GM19467 (cell line): Measurements from ENCODE around the gene MOB2.

Source experiments
- ATAC-seq: cut with Tn5 transposase; IDR thresholded peaks from one replicate; pipeline ENCODE4 v1.9.1; 2021; ENCODE audit warnings: mild to moderate bottlenecking, moderate library complexity; ENCODE audit not compliant: unreplicated experiment

Gene MOB2

DNA sequence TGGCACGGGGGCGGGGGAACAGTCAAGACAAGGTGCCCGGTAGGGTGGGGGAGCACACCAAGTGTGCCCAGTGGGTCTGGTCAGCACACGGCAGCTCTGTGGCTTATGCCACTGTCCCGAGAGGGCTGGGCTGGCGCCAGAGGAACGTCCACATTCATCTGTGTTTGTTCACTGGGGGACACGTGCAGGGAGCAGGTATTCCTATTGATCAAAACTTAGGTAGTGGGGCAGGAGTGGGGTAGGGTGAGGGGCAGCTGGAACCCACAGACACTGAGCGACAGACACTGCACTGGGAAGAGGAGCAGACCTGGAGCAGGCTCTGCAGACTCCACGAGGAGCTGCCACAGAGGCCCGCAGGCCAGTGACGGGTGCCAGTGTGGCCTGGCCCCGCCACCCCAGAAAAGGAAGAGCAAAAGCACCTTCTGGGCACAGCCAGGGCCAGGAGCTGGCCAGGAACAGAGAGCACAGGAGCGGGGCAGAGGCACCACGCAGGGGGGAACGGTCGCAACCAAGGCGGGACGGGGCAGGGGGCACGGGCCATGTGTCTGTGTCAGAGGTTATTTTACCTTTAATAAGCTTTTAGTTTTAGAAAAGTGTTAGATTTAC is 2.1 kb upstream of the MOB2 start:
- ATAC-seq = no peak

DNA sequence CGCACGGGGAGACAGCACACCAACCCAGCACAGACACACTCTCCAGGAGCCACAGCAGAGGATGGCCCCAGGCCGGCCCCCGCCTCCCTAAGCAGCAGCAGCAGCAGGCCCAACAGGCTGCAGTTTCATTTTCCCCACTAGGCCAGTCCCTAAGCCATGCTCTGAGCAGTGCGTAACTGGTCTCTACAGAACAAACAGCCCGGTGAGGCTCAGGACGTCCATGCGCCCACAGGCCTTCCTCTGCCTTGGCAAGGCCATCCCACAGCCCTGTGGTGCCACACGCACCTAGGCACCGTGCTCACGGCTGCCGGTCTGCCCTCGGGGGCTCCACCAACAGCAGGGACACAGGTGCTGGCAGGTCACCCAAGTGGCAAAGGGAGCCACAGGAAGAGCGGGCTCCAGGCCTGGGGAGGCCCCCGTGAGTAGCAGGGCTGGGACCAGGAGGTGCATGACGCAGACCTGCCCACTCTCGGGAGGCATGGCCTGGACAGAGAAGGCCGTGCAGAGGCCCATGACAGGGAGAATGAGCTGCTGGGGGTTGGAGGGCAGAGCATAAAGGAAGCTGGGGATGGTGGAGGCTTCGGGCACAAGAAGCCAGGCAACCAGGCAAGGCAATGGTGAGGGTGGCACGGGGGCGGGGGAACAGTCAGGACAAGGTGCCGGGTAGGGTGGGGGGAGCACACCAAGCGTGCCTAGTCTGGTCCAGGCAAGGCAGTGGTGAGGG is 1.4 kb upstream of the MOB2 start:
- no peak for ATAC-seq

DNA sequence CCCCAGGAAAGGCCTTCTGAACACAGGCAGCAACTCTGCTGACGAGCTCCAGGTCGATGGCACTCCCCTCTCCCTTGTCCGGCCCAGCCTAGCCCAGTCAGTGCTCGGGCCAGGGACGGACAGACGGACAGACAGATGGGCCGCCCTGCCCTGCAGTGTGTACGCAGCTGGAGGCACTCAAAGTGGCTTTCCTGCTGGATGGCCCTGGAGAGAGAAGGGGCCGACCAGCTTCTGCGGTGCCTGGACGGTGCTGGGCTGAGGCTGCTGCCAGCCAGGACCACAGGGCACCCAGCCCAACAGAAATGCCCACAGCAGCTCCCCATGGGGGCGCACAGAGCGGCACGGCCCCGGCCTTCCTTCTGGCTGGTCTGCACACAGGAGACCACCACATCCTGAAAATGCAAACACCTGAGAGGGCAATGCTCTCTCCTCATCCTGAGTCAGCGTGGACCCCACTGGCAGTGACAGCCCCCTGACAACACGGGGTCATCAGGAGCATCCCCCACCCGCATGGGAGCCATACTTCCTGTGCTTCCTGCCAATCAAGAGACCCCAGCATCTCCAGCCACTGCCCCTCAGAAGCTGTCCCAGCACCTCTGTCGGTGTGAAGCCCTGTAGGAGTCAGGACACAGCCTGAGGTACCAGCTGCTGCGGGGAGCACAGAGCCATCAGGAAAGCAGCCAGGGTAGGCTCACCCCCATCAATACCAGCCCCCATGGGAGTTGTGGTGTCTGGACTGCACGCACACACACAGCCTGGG is 692 bp upstream of the MOB2 start:
- no peak for ATAC-seq

DNA sequence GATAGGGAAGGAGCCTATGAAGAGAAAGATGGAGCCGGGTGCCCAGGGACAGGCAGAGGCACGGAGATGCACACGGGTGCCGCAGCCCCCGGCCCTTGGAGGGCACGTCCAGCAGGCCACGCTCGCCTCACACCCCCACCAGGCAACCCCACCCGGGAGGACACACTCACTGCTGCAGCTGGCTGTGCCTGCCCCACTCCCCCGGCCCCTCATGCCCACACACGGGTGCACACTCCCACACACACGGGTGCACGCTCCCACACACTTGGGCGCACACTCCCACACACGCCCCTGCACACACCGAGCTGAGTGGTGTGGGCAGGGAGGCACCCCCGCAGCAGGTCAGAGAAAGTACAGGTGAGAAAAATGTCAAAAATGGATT is 1.1 kb downstream of the MOB2 start:
- ATAC-seq = no peak

DNA sequence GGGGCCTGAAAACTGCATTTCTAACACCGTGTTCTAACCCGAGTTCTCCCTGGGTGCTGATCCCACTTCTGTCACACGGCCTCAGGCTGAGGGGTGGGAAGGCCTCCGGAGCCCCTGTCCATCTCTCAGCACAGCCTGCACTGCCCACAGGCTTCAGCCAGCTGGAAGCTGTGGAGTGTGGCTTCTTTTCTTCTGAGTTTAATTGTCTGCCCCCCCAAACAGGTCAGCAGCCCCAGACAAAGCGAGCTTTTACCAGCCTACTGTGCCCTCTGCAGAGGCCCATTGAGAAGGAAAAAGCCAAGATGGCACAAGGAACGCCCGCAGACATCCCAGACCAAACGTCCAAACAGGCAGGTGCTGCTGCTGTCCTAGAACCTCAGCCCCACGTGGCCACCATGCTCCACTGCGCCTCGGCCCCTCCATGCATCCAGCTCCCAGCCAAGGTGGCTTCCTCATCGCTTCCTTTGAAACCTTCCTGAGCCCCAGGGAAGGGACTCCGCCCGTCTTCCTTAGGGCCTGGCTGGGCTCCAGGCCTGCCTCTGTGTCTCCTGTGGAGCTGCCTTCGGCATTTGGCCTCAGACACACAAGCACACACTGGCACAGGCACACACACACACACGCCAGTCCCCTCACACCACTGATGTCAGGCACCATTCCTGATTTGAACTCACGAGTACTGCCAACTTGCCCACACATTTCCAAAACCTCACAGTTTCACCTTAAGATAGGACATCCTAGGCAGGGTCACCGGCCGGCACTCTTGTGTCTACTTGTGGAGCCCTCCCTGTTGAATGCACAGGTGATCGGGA is 1.7 kb downstream of the MOB2 start:
- no peak for ATAC-seq

DNA sequence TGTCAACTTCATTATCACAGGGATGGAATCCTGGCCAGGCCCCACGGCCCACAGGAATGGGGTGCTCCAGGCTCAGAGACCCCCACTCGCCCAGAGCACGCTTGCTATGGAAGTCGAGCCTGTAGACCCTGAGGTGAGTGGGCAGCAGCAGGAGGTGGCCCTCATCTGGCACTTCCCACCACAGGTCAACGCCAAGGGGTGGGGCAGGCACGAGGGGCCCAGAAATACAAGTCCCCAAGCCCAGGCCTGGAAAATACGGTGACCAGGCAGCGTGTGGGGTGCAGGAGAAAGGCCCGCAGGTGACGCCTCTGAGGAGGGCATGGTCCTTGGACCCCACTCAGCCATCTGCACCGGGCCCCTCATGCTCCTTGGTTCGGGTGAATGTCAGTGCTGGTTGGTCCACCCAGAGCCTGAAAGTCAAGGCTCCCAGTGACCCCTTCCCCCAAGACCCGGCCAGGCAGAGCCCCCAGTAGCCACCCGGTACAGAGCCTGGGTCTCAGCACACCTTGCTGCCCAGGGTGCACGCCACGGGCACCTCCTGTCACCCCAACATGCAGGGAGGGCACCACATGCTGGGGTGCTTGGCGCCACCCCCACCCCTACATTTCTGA is 2.4 kb downstream of the MOB2 start:
- no peak for ATAC-seq

DNA sequence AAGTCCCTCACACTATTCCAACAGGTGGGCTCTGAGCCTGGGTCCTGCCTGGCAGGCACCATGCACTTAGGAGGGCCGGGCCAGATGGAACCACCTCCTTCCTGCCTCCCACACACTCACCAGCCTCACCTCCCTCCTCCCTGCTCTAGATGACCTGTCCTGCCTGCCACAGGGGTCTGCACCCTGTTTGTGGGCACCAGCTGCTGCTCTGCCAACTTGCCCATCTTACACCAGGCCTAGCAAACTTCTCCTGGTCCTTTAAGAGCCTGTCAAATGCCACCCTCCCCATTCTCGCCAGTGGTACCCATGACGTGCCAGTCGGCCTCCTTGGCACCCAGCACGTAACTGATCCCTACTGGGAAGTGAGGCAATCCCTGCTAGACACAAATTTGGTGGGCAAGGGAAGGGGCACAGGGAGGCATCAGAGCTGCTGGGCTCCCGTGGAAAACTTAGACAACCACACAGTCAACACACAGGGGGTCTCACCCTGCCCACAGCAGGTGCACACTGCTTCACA is 3.1 kb downstream of the MOB2 start:
- ATAC-seq = no peak

DNA sequence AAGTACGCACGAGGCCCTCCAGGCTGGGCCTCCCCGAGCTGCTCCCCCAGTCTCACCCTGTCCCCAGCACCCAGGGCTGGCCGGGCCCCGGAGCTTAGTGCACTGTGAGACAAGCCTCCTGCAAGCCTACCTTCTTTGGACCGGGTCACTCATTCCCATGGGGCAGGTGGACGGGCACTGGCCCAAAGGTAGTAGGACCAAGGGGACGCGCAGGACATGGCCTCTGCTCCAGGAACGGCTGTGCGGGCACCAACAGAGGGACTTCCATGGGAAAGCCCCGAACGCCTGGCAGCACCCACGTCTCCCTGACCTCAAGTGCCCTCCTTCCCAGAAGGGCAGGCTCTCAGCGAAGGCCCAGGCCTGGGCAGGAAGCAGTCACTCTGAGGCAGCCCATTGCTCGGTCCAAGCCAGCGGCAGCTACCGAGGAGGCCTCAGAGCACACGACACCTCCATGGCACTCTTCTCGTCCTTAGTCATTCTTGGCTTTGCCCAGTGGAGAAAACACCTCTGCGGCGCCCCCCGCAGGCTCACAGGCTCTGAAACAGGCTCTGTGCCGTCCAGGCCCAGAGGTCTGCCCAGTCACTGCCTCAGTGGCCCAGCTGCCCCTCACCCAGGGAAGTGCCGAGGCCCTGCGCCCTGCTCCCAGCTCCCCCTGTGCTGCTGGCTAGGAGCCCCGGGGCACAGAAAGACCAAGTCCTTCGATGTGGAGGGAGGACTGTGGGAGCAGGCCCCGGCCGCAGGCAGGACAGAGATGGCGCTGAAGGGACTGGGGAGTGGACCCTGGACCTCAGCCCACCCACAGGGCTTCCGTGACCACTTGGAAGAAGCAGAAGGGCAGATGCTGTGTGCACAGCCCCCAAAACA is 3.8 kb downstream of the MOB2 start:
- no peak for ATAC-seq

DNA sequence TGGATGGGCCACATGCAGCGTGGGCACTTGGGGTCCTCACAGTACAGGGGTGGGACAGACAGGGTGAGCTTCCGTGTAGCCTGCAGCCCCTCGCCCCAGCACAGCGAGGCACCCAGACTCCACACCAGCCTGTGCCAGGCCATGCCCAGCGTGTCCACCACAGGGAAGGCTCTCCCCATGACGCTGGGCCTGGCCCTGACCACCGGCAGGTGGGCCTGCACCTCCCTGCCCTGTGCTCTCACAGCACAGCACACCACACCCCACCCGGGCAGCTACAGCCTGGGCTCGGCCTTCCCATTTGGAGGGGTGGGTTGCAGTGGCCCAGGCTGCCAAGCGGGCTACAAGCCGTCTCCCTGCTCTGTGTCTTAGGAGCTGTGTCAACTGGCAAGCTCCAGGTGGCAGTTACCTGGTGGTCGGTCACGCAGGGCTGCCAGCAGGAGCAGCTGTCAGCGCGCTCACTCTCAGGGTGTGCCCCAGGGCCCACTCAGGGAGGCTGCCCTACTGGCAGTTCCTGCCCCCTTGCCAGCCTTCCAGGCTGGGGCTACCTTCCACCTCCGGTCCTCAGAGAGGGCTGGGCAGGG is 4.6 kb downstream of the MOB2 start:
- ATAC-seq = no peak

DNA sequence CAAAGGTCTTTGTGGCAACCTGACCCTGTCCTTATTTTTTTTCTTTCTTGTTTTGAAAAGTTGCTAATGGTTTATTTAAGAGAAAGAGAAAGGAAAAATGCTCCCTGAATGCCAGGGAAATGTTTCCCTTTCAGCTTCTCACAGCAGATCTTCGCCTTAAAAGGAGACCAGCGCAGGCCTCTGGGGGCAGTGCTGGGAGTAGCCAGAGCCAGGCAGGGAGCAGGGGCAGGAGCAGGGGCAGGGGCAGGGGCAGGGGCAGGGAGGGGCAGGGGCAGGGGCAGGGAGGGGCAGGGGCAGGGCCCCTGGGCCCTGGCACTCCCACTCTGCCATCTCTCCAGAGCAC is 5.1 kb downstream of the MOB2 start:
- no peak for ATAC-seq

DNA sequence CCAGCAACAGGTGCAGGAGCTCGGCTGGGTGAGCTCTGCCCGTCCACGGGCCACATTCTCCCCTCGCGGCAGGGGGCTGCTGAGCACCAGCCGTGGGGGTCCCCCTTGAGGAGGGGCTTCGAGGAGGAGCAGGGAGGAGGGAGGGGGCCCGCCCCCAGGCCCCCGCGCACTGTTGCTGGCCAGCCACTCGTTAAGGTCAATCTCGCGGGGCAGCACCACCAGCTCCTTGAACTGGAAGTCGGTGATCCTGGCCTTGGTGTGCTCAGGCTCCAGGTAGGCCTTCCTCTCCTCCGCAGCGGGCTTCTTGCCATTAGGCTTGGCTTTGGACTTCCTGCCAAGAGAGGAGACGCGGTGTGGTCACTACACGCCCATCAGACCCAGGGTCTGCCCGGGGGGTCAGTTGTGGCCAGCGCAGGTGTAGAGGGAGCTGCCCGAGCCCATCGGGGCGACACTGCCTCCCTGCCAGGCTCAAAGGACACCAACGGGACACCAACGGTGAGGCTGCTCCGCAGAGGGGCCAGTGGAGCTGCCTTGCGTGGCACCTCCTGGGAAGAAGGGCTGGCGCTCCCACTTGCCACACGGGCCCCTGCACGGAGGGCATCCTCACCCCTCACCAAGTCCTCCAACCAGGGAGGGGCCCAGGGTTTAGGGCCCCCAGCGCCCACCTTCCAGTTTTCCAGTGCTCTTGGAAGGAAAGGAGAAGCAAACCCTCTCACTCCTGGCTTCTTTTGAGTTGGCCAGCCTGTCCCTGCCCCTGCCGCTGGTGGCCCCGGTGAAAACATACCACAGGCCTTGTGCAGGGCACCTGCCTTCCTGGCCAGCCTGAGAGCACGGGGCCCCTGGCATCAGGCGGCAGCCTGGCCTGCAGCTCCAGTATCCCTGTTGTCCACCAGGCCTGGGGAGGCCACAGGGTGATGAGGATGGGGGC is 5.8 kb downstream of the MOB2 start:
- ATAC-seq = no peak

DNA sequence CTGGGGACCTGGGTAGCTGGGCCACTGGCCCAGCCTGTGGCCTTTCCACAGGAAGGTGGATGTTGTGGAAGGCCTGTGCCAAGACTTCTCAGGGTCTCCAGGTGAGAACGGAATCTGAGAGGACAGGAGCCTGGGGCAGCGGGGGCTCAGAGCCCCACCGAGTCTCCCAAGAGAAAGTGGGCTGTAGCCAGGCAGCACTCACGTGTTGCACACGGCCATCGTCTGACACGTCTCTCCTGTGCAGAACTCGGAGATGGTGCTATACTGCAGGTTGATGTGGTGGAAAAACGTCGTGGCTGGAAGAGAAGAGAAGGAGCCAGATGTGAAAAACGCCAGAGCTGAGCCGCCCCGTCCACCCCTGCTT is 6.4 kb downstream of the MOB2 start:
- ATAC-seq = no peak

DNA sequence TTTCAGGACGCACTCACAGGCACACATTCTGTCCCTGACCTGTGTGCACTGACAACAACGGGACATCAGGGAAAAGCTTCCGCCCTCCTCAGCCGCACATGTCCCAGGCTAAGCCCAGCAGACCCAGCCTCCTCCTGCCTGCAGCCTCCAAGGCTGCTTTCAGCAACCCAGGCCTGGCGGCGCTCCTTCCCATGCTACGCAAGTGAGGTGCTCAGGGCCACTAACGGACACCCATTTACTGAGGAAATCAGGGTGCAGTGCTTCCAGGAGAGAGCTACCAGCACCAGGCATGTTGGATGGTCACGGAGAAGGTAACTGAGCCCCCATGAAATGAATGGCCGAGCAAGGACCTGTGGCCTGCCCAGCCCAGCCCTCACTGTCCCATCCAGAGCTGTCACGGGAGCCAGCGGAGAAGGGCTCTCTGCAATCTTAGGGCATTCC is 6.9 kb downstream of the MOB2 start:
- no peak for ATAC-seq

DNA sequence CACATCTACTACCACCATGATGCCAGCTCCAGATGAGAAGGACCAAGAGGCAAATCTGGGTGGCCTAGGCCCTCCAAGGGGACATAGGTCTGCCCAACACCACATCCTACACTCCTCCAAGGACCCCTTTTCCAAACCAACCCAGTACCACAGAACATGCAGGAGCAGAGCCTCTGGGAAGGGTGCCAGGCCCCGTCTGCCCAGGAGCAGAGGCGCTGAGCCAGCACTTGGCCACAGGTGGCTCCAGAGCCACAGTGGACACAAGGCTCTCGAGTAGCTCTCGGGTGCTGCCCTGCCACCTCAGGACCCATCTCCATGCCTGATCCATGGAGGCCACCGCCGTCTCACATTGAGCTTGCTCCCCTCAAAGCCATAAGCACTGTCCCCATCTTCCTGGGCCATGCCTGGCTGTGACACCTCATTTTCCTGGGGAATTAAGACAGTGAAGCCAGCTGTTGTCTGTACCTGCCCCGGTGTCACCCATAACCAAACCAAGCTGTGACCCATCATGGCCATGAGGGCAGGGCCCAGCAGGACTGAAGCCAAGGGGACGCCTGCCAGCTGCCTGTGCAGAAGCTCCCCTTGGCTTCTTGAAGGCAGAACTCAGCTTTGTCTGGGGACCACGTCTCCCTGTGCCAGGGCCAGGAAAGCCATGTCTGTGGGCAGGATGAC is 7.4 kb downstream of the MOB2 start:
- no peak for ATAC-seq

DNA sequence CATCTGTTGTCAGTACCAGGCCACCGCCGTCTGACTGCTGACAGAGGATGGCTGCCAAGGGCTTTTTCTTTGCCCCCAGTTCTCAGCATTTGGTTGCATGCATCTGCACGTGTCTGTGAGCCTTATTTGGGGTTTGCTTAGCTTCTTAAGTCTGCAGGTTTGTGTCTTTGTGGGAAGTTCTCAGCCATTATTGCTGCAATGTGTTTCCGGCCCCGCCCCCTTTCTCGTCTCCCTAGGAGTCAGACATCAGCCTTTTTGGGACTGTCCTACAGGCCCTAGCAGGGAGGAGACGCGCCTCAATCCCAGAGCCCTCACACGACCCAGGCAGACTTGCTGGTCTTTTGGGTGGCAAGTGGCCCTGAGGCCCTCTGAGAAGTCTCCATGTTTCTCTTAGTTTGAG is 8.0 kb downstream of the MOB2 start:
- ATAC-seq = no peak

DNA sequence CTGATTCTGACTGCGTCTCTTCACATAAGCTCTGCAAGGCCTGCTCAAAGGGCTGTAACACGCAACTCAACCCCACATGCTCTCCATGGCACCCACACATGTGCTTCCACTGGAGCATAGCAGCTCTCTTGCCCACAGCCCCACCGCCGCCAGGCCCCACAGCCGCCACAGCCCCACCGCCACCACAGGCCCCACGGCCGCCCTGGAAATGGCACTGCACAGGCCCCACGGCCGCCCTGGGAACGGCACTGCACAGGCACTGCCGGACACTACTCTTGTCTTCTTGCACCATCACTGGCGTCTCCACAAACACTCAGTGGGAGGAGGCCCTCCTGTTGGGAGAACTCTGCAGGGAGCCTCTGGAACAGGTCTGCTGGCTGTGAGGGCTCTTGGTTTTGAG is 8.6 kb downstream of the MOB2 start:
- no peak for ATAC-seq

DNA sequence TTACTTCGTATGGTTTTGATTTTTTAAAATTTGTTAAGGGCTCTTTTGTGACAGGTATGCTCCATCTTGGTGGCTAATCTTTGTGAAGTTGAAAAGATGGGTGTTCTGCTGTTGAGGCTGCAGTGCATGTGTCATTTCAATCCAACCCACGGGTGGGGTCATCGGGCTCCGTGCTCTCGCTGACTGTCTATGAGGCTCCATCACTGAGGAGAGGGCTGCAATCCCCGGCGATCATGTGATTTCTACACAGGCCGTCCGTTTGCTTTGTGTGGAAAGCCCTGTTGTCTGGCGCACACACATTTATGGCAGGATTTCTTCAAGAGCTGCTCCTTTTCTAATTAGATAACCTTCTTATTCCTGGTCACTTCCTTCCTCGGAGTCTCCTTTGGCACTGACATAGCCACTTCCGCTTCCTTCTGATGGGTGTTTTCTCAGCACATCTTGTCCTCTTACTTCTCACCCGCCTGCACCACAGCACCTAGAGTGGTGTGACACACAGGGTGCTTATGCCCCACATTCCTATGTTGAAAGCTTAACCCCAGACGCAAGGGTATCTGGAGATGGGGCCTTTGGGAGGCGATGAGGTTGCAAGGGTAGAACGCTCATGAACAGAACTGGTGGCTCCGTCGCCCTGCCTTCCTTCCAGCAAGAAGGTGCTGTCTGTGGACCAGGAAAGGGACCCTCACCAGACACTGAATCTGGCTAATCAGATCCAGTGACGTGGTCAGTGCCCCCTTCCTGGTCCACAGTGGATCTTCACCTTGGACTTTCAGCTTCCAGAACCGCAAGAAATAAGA is 9.4 kb downstream of the MOB2 start:
- no peak for ATAC-seq
